Adrenal gland (tissue), 12 donors: Measurements from ENCODE around the gene INPP4B. TPM values are rescaled to one million over a fixed set of nuclear protein-coding genes. Genes with fewer than 3 reads are reported as not detected.

Source experiments
- DNase-seq, 7 donors: peaks; one replicate each; pipeline ENCODE4 v3.0.0-alpha.2; 2019 to 2020
- H3K27ac ChIP-seq, 5 donors: fragments of 200-600 bp; sonication (generic) in 4 of 5; 1 replicate in 3 of 5; 2 replicates in 2 of 5; pipeline versions ENCODE4 v1.5.1 to v1.8.0; 2016 to 2020; ENCODE audit warnings: mild to moderate bottlenecking in 1 of 5
- H3K27me3 ChIP-seq: fragments of 200-600 bp; 2 replicates; pipeline ENCODE4 v1.8.0; 2021
- H3K36me3 ChIP-seq, 2 donors: fragments of 200-600 bp; replicated peaks in 1 of 2; 1 replicate in 1 of 2; 2 replicates in 1 of 2; pipeline versions ENCODE4 v1.5.1 to v1.8.0; 2018 to 2022
- H3K4me1 ChIP-seq, 2 donors: fragments of 200-600 bp; replicated peaks in 1 of 2; 1 replicate in 1 of 2; 2 replicates in 1 of 2; pipeline versions ENCODE4 v1.5.1 to v1.8.0; 2018 to 2021
- H3K4me3 ChIP-seq, 4 donors: fragments of 200-600 bp; sonication (generic) in 3 of 4; one replicate each; pipeline ENCODE4 v1.5.1; 2016 to 2018
- H3K9me3 ChIP-seq, 3 donors: fragments of 200-600 bp; sonication (generic) in 1 of 3; replicated peaks in 1 of 3; 1 replicate in 2 of 3; 2 replicates in 1 of 3; pipeline versions ENCODE4 v1.5.1 to v1.8.0; 2016 to 2021
- POLR2A ChIP-seq, 2 donors: fragments of 450-650 bp; IDR thresholded peaks; one replicate each; pipeline ENCODE4 v1.6.1; 2017; ENCODE audit warnings: antibody characterized with exemption in 2 of 2, mild to moderate bottlenecking in 2 of 2, moderate library complexity in 1 of 2
- WGBS, 4 donors: extraction: QIAGEN DNeasy Blood & Tissue Kit in 2 of 4; methylation state at CpG; one replicate each; pipeline versions ENCODE4 v1.1.5 to v1.1.7; 2013 to 2017; 5-methylcytosine and 5-hydroxymethylcytosine counted together
- intact Hi-C, 2 donors: fragments of 100-400 bp; cut with DNase I; formaldehyde crosslinking; loops; one replicate each; pipeline versions ENCODE4 v1.14.1 to v1.15.0; 2022 to 2023
- polyA plus RNA-seq, 3 donors: library from polyadenylated mRNA; stranded (reverse); fragments of 200-250 nt in 2 of 3; fragments of 350-450 nt in 1 of 3; fragmentation: Illumina TruSeq in 1 of 3; extraction: RNeasy Lipid Tissue Mini Kit (QIAGEN cat#74804) in 1 of 3; gene quantifications; one replicate each; pipeline ENCODE4 v1.2.3, GENCODE V29; 2013 to 2014
- total RNA-seq, 9 donors: library from RNA; depleted of rRNA in 4 of 9; stranded (reverse); fragments of >200 nt in 4 of 9; fragments of 120-200 nt in 1 of 9; fragmentation: NEBNext Ultra II Directional in 1 of 9; extraction: Animal tissue kit (Norgen Biotek cat#: 25700) in 1 of 9; gene quantifications; one replicate each; pipeline versions ENCODE4 v1.1.0 to v1.2.4, GENCODE V29; 2013 to 2023
- TF ChIP-seq, protein P1 (sequence below), 6 experiments: fragments of 450-650 bp in 4 of 6; fragments of 200-600 bp in 2 of 6; sonication (generic) in 1 of 6; IDR thresholded peaks; 1 replicate in 5 of 6; 2 replicates in 1 of 6; pipeline versions ENCODE4 v1.5.1 to v1.8.0; 2016 to 2021; ENCODE audit warnings: antibody characterized with exemption in 6 of 6, mild to moderate bottlenecking in 2 of 6, moderate library complexity in 1 of 6
- donor health status: healthy with polysubstance abuse.
- donor health status: Bipolar disorder and iron deficiency.
- donor health status: DM: yes; HTN: yes; CAD: no.
- donor health status: DM: no; HTN: no; CAD: no.
- donor health status: DM: no; HTN: no; CAD: no.
- donor health status: DM: yes; HTN: yes; CAD: no.

INPP4B gene
- total and polyA plus RNA-seq, 12 donors: 2.2 to 21.6 (median 11.8) TPM

DNA sequence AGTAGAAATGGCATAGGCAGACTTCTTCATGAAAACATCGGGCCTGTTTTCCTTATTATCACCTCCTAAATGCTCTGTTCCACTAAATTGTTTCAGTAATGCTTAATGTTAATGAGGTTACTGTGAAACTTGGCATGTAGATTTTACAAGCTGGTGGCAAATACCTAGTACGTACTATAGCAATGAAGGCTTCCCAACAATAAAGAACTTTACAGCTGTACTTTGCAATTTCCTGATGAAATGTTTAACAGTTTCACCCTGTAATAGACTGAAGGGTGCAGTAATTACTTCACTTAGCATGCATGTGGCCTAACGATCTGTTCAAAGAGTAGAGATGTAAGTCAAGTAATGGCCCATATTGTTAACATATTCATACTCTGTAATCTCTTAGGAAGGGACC lies 685.0 kb downstream of the INPP4B start:
- Histone ChIP-seq H3K9me3 (no peaks in the 10 kb centered on the region), H3K4me1 (no peaks in the 10 kb centered on the region), H3K4me3 (no peak overlapping the region), H3K27me3 (no peaks in the 10 kb centered on the region), H3K27ac (no peak overlapping the region), H3K36me3 (no peaks in the 10 kb centered on the region)
- intact Hi-C loops: no loop called here
- TF ChIP-seq, protein P1, sequence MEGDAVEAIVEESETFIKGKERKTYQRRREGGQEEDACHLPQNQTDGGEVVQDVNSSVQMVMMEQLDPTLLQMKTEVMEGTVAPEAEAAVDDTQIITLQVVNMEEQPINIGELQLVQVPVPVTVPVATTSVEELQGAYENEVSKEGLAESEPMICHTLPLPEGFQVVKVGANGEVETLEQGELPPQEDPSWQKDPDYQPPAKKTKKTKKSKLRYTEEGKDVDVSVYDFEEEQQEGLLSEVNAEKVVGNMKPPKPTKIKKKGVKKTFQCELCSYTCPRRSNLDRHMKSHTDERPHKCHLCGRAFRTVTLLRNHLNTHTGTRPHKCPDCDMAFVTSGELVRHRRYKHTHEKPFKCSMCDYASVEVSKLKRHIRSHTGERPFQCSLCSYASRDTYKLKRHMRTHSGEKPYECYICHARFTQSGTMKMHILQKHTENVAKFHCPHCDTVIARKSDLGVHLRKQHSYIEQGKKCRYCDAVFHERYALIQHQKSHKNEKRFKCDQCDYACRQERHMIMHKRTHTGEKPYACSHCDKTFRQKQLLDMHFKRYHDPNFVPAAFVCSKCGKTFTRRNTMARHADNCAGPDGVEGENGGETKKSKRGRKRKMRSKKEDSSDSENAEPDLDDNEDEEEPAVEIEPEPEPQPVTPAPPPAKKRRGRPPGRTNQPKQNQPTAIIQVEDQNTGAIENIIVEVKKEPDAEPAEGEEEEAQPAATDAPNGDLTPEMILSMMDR (IDR thresholded peaks at IDR 0.05): no peak
- no peak for TF ChIP-seq POLR2A (IDR thresholded peaks at IDR 0.05)
- no peak for DNase-seq
- 89 to 94% (median 92%) methylated on average over 3 of the region's 3 CpGs for WGBS, 4 donors

DNA sequence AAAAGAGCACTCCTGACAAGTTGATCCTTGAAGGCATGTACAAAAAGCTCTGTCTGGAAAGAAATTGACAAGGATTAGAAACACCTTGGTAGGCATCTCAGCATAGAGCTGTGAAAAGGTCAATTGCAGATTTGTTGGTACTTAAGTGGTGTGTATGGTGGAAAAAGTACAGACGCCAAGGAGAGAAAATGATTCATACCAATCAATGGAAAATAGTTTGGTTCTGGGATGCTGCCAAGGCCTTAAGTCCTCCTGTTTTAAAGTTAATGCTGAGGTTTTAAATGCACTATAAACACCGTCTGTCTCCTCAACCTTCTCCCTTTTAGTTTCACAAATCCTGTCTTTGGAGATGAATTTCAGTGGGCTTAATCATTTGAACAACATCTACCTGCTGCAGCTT lies 685.6 kb downstream of the INPP4B start:
- Histone ChIP-seq H3K27ac (no peak overlapping the region), H3K27me3 (no peaks in the 10 kb centered on the region), H3K9me3 (no peaks in the 10 kb centered on the region), H3K36me3 (no peaks in the 10 kb centered on the region), H3K4me3 (no peak overlapping the region), H3K4me1 (no peaks in the 10 kb centered on the region)
- WGBS, 4 donors: 47 to 73% (median 63%) methylated on average over 2 of the region's 2 CpGs
- intact Hi-C loops: no loop called here
- no peak for DNase-seq
- no peak for TF ChIP-seq POLR2A (IDR thresholded peaks at IDR 0.05)
- TF ChIP-seq, protein P1 (IDR thresholded peaks at IDR 0.05): no peak

DNA sequence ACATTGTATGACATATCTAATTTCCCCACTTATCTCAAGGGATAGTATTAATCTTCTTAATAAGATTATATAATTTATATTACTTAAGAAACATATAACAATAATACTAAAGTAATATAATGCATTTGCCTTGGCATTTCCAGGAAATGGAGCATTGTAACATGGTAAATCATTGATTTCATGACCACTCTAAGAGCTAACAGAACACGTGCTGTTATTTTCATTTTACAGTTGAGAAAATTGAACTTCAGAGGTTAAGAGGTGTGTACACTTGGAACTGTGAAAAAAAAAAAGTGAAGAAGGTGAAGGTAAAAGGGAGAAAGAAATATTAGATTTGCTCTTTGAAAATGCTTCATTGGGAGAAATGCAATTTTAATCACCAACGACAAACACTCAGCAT lies 687.1 kb downstream of the INPP4B start:
- 87 to 95% (median 91%) methylated on average over 2 of the region's 2 CpGs for WGBS, 4 donors

DNA sequence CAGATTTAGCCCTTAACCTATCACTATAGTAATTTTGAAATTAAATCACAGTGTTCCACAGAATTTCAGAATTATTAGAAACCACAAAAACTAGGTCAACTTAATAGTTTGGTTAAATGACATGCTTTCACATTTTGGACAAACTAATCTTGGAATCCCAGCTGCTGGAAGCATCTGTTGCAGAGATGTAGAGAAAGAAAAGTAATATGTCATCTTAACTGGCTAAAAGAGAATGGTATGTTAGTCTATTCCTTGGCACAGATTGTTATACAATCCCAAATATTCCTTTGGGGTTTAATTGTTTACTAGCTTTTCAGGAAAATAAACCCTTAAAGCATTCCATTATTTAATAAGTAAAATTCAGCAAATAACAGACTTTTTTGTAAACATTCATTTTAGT lies 689.8 kb downstream of the INPP4B start:
- Histone ChIP-seq H3K4me1 (no peaks in the 10 kb centered on the region), H3K27ac (no peak overlapping the region), H3K36me3 (no peaks in the 10 kb centered on the region), H3K4me3 (no peak overlapping the region), H3K27me3 (no peaks in the 10 kb centered on the region), H3K9me3 (no peaks in the 10 kb centered on the region)
- no peak for DNase-seq
- TF ChIP-seq POLR2A (IDR thresholded peaks at IDR 0.05): no peak
- intact Hi-C loops: no loop called here

More for the DNA sequence above, 687.1 kb downstream of the INPP4B start:
- Histone ChIP-seq H3K27ac (no peak overlapping the region), H3K4me3 (no peak overlapping the region), H3K27me3 (no peaks in the 10 kb centered on the region), H3K4me1 (no peaks in the 10 kb centered on the region), H3K36me3 (no peaks in the 10 kb centered on the region), H3K9me3 (no peaks in the 10 kb centered on the region)
- DNase-seq: no peak
- intact Hi-C loops: no loop called here
- no peak for TF ChIP-seq POLR2A (IDR thresholded peaks at IDR 0.05)
- TF ChIP-seq, protein P1 (IDR thresholded peaks at IDR 0.05): no peak

DNA sequence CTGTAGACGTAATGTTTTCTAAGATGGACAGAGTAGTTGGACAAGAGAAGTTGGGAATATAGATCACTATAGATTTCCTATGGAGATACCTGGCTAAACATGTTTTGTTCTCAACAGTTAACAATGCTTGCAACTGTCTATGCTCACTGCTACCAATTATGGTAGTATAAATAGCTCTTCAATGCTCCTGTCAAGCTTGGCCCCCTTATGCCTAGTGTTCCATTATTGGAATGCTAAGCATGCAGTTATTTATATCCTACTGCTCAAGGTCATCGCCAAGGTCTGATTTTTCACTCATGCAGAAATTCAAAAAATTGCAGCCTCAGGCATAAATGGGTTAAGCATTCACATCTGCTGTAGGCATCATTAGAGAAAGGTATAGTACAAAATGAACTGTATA lies 690.8 kb downstream of the INPP4B start:
- intact Hi-C loops: no loop called here
- no peaks in the 10 kb centered on the region for H3K27me3 ChIP-seq
- WGBS, 4 donors: 63 to 79% (median 72%) methylated on average over 2 of the region's 2 CpGs
- H3K27ac ChIP-seq: no peak overlapping the region
- H3K36me3 ChIP-seq: no peaks in the 10 kb centered on the region
- no peak for TF ChIP-seq POLR2A (IDR thresholded peaks at IDR 0.05)
- TF ChIP-seq, protein P1 (IDR thresholded peaks at IDR 0.05): no peak
- no peak overlapping the region for H3K4me3 ChIP-seq
- H3K4me1 ChIP-seq: no peaks in the 10 kb centered on the region
- no peak for DNase-seq
- H3K9me3 ChIP-seq: no peaks in the 10 kb centered on the region
